ENCODE measurements around the gene DMRTA2.

The DMRTA2 gene

DNA sequence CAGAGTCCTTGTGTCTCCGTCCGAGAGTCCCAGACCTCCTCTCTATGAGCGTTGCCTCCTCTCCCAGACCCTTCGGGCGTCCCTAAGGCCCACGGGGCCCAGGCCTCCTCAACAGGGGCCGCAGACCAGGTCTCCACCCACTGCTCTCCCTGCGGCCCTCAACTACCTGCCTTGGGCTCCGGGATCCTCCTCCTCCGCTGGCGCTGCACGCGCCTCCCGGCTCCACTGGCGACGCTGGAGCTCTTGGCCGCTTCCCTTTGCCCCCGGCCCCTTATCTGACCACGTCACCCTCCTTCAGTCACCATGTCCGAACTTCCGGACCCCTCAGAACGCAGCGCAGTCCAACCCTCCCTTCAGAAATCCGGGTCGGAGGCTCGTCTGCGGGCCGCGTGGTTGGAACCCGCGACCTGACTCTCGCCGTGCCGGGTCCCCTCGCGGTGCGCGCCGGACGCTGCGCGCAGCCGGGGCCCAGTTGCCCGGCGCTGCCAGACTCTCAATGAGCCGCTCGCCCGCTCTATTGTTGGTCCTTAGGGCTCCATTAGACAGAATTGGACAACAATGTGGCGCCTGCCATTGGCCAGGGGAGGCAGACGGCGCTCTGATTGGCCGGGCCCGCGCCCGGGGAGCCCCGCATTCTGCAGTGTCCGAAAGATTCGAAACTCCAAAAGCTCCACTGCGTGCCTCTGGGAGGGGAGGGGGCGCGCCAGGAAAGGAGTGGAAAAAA, at the start of gene DMRTA2:
Gene DMRTA2 (minus strand): TSS at position 498 of the 724 bp plus-strand sequence. CDS start 1,907 bp downstream, outside the sequence.
- DNase-seq (ENCODE audit: low read depth) = no peak
- H3K4me3 ChIP-seq (ENCODE audit: low read depth, low read length) = no peak within 1 kb of the TSS
- TF ChIP-seq CTCF (conservative IDR thresholded peaks at IDR 0.05; ENCODE audit: low read depth, low read length) = no peak

- no peak for DNase-seq (ENCODE audit: low read depth)
- no peak for TF ChIP-seq CTCF (conservative IDR thresholded peaks at IDR 0.05; ENCODE audit: low read depth, low read length)
- H3K4me3 ChIP-seq (ENCODE audit: low read depth, low read length) = no peak overlapping the region
Observed at GRCh38 chr1:50471967-50472366, 48.7 kb upstream of the DMRTA2 start.

DNA sequence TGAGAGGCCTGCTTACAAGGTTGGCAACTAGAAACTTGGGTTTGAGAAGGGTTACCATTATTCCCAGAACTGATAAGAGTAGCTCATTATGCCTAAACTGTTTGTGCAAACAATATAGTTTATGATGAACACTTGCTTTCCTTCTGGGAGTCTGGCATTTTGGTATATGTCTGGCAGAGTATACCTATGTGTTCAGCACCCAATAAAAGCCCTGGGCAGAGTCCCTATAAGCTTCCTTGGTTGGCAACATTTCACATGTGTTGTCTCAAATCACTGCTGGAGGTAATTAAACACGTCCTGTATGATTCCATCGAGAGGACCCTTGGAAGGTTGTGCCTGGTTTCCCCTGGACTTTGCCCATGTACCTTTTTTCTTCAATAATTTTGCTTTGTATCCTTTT, 39.7 kb upstream of the DMRTA2 start:
- no peak overlapping the region for H3K4me3 ChIP-seq (ENCODE audit: low read depth, low read length)
- DNase-seq (ENCODE audit: low read depth) = no peak
- no peak for TF ChIP-seq CTCF (conservative IDR thresholded peaks at IDR 0.05; ENCODE audit: low read depth, low read length)

DNA sequence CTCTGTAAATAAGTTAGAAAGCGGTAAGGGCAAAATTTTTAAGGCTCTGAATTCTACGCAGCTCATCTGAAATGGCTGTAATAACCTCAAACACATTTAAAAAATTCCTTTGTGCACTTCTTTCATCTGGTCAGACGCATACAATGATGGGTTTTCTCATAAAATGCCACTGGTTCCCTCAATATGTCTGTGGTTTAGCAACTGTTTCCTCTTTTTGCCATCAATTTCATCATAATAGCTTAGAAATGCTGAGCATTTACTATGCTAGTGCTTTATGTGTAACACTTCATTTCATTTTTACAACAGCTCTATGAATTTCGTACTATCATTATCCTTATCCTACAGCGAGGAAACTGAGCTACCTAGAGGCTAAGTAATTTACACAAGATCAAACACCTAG, 35.3 kb upstream of the DMRTA2 start:
- no peak for DNase-seq (ENCODE audit: low read depth)
- H3K4me3 ChIP-seq (ENCODE audit: low read depth, low read length) = no peak overlapping the region
- TF ChIP-seq CTCF (conservative IDR thresholded peaks at IDR 0.05; ENCODE audit: low read depth, low read length) = no peak

DNA sequence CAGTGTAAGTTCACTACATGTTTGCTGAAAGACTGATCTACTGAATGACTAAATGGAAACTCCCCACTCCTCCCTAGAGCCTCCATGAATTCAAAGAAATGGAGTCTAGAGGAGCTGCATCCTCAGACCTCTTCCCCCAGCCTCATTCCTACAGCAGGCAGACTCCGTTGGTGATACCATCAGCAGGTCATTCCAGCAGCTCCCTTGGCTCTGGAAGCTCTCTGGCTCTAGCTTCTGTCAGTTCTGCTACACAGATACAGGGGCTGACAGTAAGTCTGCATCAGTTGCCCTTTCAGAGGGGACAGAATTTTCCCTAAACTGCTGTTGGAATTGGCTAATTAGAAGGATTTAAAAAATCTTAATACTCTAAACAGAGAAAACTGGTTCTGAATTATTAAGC, 31.7 kb upstream of the DMRTA2 start:
- DNase-seq (ENCODE audit: low read depth) = no peak
- TF ChIP-seq CTCF (conservative IDR thresholded peaks at IDR 0.05; ENCODE audit: low read depth, low read length) = no peak
- no peak overlapping the region for H3K4me3 ChIP-seq (ENCODE audit: low read depth, low read length)

DNA sequence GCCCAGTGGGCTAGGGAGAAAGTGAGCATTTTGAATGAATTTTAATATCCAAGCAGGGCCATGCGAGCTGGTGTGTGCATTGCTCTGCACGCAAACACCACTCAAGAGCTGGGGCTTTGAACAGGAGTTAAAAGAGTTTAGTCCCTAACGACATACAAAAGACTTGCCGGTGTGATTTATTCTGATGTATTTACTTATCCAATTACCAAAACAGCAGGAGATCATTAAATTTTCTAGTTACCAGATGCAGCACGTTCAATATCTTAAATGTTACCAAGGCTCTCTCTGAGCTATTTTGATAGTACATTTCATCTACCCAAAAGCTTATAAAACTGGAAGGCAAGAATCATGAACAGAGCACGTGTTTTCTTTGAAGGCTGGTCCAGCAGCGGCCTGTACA, 30.0 kb upstream of the DMRTA2 start:
- no peak for TF ChIP-seq CTCF (conservative IDR thresholded peaks at IDR 0.05; ENCODE audit: low read depth, low read length)
- no peak for DNase-seq (ENCODE audit: low read depth)

GRCh38 chr1:50452700-50453099, 29.5 kb upstream of the DMRTA2 start:
- no peak overlapping the region for H3K4me3 ChIP-seq (ENCODE audit: low read depth, low read length)
- no peak for DNase-seq (ENCODE audit: low read depth)
- TF ChIP-seq CTCF (conservative IDR thresholded peaks at IDR 0.05; ENCODE audit: low read depth, low read length) = no peak

More for the DNA sequence above, 30.0 kb upstream of the DMRTA2 start:
- no peak overlapping the region for H3K4me3 ChIP-seq (ENCODE audit: low read depth, low read length)

All from choroid plexus epithelial cell (primary cell).